ENCODE measurements around the gene ERG28. TPM values are rescaled to one million over a fixed set of nuclear protein-coding genes. Genes with fewer than 3 reads are reported as not detected.

The ERG28 gene
- polyA plus RNA-seq, 1 of the 3 experiments (the other 2 are of a cell fraction), result 14.8 TPM

GRCh38 chr14:75672605-75673192 lies 12.0 kb upstream of the ERG28 start:
- no peak overlapping the region for H3K4me3 ChIP-seq (ENCODE audit: low read depth in 2 of 2, low read length in 1 of 2)
- no peaks in the 10 kb centered on the region for H3F3A ChIP-seq (replicated peaks; ENCODE audit: insufficient read depth)
- TF ChIP-seq IRF3 (IDR thresholded peaks at IDR 0.05; ENCODE audit: low read depth, low read length) (no peak), CHD2 (IDR thresholded peaks at IDR 0.05; ENCODE audit: low read length, partially characterized antibody) (no peak), FOSL2 (IDR thresholded peaks at IDR 0.05; ENCODE audit: borderline replicate concordance, low read depth) (no peak), RFX5 (IDR thresholded peaks at IDR 0.05; ENCODE audit: low read length) (no peak), PBX3 (IDR thresholded peaks at IDR 0.05) (no peak), ELF1 (IDR thresholded peaks at IDR 0.05) (no peak), RXRA (IDR thresholded peaks at IDR 0.05; ENCODE audit: borderline replicate concordance, low read depth) (no peak), EP300 (IDR thresholded peaks at IDR 0.05; ENCODE audit: borderline replicate concordance in 1 of 2, low read depth in 1 of 2, low read length in 1 of 2) (no peak), MEF2A (IDR thresholded peaks at IDR 0.05; ENCODE audit: borderline replicate concordance, low read depth) (no peak), USF2 (IDR thresholded peaks at IDR 0.05; ENCODE audit: borderline replicate concordance, low read depth, low read length) (no peak), GATA2 (CRISPR knock-in tag; IDR thresholded peaks at IDR 0.05) (no peak), MXI1 (IDR thresholded peaks at IDR 0.05; ENCODE audit: low read depth, low read length) (no peak), SMC3 (IDR thresholded peaks at IDR 0.05; ENCODE audit: low read depth, low read length) (no peak), JUND (IDR thresholded peaks at IDR 0.05) (no peak)
- TF ChIP-seq, protein P1, sequence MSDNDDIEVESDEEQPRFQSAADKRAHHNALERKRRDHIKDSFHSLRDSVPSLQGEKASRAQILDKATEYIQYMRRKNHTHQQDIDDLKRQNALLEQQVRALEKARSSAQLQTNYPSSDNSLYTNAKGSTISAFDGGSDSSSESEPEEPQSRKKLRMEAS (IDR thresholded peaks at IDR 0.05; ENCODE audit: low read depth), result no peak
- no peaks in the 10 kb centered on the region for H3K9me2 ChIP-seq
- H3K27me3 ChIP-seq (ENCODE audit: insufficient read depth), result no peaks in the 10 kb centered on the region
- H4K20me1 ChIP-seq (ENCODE audit: insufficient read depth), result no peaks in the 10 kb centered on the region
- H3K9ac ChIP-seq, result no peak overlapping the region
- no peak overlapping the region for H3K27ac ChIP-seq (ENCODE audit: low read depth in 2 of 2, low read length in 1 of 2)
- H3K4me2 ChIP-seq, result no peak overlapping the region
- DNase-seq, result no peak
- WGBS (ENCODE audit: low lambda C conversion rate), result 90% methylated on average over 1 of the region's 1 CpG
- no peak overlapping the region for H2AFZ ChIP-seq (ENCODE audit: low read depth)
- CTCF ChIA-PET, result interaction anchor here (1.1 to 2.3 kb wide), 3 partner anchors 18 to 310 kb away, joined by 3 to 8 read pairs (median 5); partner anchors contain the start of gene TGFB3
- peaks cover 29 to 49% of the 10 kb centered on the region in 2 experiments for H3K36me3 ChIP-seq (replicated peaks in 1 of 2; ENCODE audit: control insufficient read depth in 1 of 2, insufficient read depth in 2 of 2, low read length in 1 of 2)
- POLR2A ChIA-PET, result no interaction called here
- H3K79me2 ChIP-seq (ENCODE audit: insufficient read depth), result peaks cover 14% of the 10 kb centered on the region; the same call in 1 of the 2 replicates
- no peaks in the 10 kb centered on the region for H3K4me1 ChIP-seq (ENCODE audit: control insufficient read depth in 1 of 2, insufficient read depth in 2 of 2, low read depth in 1 of 2, low read length in 1 of 2)
- no peaks in the 10 kb centered on the region for H3K9me3 ChIP-seq

Data from SK-N-SH (cell line).